GM21619 (cell line): Measurements from ENCODE around the gene FBXO36.
"Not testable (repeated sequence)": the region's sequence is repeated elsewhere in the genome, so short reads cannot be mapped to it uniquely, and the experiment has no call there.

Experiments used
- ATAC-seq: cut with Tn5 transposase; IDR thresholded peaks from one replicate; pipeline ENCODE4 v1.9.1; 2021; ENCODE audit not compliant: unreplicated experiment

Gene FBXO36

DNA sequence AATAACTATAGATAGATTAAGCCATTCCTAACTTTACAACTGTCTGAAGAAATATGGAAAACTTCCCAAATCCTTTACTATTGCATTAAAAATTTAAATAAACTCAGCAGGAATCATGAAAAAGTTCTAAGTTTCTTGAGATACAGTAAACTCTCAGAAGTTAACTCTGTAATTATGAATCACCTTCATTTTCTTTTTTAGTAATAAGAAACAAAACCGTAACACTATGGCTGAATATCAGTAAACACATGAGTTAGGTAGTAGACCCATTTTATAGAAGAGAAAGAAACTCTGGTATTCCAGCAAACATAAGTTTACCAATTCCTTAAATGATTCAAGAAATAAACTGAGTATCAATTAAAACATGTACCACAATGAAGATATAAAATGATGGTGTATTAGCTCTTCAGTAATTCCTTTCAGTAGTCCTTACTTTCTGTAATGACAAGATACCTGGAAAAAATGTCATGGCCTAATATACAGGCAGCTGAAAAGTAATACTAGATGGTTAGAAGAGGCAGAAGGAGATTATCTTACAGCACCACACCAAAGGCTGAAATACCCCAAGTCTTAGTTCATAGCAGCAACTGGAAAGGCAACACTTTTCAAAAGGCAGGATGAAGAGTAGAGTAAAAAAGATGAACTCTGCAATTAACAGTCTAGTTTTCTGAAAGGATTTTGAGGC lies 12.0 kb upstream of the FBXO36 start:
- peak; percentile 5 for ATAC-seq

DNA sequence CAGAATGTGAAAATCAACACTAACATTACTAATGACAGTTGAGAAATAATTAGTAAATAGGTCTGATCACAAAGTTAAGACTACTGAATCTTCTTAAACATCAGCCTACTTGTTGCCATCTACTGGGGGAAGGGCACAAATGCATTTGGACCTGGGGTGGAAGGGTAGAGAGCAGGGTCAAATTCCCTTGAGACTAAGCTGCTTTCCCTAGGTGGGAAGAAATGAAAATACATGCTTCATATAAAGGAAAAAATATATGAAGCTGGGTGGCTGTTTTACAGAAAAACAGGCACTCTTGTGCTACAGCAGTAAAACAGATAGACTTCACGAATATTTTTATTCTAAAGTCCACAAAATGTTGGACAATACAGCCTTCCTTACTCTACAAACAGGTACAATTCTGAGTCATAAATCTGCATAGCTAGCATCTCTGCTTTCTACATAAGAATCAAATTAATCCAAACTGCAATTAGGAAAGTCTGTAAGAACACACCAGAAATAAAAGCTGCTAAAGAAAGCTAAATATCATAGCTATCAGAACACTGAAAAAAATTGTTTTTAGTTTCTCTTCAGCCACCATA lies 11.4 kb upstream of the FBXO36 start:
- ATAC-seq: peak; percentile 71

DNA sequence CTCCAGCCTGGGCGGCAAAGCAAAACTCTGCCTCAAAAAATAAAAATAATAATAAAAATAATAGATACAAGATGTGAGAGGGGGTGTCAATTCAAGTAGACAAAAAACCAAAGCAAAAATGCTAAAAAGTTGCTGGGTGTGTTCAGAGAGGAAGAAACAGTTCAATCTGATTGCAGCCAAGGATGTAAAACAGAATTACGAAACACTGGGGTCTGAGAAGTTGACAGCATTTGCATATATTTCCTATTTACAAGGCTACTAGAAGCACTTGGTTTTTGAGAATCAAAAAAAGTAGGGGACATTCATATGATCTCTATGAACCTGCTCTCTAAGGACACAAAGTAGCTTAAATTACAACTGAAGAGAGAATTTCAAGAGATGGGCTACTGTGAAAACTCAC lies 8.1 kb upstream of the FBXO36 start:
- no peak for ATAC-seq

DNA sequence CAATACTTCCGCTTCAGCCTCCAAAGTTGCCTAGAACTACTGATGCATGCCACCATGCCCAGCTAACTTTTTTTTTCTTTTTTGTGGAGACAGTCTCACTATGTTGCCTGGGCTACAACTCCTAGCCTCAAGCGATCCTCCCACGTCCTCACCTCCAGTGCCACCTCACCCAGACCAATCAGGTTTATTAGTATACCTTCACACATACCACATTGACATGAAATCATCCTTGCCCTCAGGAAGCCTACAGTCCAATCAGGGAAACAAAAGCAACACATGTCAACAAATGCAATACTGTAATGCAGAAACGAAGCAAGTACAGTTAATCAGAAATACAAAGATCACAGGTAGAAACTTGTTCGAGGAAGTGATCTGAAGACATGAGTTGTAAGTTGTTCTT lies 4.5 kb upstream of the FBXO36 start:
- ATAC-seq: no peak

DNA sequence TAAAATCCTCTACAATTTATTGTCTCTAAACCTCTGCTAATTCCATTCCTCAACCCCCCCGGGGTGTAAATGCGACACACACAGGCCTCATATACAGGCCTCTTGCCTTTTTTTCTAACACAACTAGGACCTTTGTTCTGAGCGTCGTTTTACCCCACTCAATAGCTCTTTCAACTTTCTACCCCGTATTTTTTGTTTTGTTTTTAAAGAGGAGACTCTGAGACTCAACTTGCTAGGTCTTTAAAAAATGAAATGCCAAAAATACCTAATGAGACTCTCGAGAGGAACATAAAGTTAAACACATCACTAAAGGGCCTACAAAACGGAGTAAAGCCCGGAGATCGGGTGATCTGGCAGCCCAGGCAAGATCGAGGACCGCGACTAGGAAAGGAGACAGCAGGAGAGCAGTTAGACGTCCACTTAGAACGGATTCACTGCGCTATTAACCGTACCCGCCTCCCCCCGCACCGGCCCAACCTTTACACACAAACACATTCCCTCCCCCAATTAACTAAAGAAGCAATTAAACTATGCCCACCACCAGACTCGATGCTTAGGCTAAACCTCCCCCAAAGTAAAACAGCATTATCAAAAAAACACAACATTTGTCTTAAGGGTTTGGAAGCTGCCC lies 2.2 kb upstream of the FBXO36 start:
- no peak for ATAC-seq

DNA sequence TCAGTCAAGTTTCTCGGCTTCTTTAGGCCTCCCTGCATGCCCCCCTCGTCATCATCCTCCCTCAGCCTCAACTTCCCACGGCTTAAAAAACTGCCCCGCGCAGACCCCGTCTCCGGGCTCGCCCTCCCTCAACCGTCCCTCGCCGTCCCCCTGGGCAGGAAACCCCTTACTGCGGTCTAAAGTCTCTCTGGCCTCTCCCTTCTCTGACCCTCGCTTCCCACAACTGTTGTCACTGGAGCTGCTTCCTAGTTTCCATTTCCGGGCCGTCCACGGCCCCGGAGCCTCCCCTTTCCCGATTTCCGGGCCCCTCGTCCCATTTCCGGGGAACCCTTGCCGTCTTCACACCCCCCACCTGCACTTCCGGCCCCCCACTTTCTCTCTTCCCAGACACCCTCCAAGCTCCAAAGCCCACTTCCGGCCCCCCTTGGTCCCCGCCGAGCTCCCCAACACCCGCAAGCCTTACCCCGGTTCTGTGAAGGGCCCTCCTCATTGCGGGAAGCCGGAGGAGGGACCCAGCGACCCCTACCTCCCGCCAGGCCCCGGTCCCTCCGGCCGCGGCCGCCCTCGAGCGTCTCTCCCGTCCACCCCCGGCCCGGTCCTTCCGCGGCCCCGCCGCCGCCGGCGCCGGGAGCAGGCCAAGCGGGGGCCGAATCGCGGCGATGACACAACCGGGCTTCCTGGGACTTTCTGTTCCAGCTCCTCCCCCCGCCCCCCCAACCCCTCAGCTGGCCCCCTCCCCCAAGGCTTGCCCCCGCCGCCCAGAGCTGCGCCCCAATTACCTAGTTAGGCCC lies 1.0 kb upstream of the FBXO36 start:
- peak; percentile 16 for ATAC-seq

DNA sequence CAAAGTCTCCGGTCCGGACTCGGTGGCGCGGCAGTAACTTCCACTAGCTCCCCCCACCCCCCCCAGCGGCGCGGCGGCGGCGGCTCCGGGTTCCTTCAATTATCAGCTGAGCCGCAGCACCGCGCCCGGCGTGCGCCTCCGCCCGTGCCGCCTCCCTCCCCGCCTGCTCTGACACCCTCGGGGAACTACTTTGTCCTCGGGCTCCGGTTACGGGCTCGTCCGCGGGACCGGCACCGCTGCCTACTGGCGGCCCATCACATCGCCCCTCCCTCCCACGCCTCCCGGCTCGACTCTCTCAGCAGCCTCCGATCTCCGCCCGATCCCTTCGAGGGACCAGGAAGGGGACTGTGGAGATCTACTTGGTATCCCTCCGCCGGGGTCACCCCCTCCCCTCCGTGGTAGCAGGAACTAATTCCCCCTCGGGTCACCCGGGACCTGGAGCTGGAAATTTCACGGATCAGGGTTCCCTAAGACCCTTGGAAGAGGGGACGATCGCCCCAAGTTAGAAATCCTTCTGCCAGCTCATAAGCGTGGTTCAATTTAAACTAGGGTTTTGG lies 333 bp upstream of the FBXO36 start, which contains the start of gene TRIP12:
TRIP12 (minus strand) TSS at position 118 of the 557 bp plus-strand sequence. CDS start 41,930 bp downstream, outside the sequence.
- ATAC-seq: peak; percentile 68

DNA sequence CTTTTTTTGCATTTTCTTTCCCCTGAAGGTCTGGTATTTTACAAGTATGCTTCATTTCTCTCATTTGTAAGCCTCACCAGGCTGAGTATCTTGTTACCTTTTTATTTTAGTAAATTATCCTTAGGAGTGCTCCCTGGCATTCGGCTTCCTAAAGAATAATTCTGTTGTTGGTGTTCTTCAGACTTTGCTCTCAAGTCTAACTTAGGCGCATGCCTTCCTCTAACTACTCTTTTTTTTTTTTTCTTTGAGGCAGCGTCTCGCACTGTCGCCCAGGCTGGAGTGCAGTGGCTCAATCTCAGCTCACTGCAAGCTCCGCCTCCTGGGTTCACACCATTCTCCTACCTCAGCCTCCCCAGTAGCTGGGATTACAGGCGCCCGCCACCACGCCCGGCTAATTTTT lies 2.2 kb downstream of the FBXO36 start:
- not testable (repeated sequence) for ATAC-seq

DNA sequence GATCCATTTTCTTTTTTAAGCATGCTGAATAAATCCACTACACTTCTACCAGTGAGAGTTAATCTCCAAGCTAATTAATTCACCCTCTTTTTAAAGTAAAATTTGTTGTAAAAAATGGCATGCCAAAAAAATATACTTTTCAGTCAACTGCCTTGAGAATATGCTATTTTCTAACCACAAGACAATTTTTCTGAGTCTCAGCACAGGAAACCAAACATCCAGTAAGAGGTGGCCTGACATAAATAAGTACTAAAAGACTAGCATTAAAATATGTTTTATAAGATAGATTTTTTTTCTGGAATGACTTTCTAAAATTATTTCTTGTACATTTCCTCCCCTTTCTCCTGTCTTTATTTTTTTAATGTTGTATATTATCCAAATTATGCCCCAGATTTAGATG lies 2.9 kb downstream of the FBXO36 start:
- ATAC-seq: no peak

DNA sequence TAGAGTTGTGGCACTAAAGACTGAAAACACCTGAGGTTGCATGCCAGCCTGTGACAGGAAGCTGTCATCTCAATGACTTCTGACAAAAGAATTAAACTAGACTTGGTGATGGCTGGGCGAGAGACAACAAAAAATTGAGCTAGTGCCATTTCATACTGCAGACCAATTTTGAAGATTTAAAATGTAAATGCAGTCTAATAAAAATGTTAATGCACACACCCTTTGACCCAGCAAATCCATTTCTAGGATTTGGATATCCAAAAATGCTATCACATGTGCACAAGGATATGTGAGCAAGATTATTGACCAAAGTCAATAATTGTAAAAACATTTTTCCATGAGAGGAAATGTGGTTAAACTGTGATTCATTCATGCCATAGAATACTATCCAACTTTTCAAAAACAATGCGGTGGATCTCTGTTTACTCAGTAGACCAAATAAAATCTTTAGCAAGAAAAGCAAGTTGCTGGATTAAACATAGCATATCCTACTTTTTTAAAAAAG lies 5.6 kb downstream of the FBXO36 start:
- no peak for ATAC-seq

DNA sequence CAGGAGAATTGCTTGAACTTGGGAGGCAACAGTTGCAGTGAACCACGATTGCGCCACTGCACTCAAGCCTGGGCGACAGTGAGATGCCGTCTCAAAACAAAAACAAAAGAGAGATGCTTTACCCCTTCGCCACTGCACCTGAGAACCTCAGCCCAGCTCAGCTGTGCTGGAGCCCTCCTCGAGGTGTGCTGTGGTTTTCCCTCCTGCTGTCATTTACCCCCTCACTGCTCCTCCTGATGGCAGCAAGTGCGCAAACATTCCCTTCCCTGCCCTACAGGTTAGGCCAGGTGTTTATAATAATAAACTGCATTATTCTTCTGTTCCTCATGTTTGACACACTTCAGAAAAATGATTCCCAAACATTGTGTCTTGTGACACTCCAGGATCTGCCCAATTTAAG lies 8.4 kb downstream of the FBXO36 start:
- ATAC-seq: no peak

DNA sequence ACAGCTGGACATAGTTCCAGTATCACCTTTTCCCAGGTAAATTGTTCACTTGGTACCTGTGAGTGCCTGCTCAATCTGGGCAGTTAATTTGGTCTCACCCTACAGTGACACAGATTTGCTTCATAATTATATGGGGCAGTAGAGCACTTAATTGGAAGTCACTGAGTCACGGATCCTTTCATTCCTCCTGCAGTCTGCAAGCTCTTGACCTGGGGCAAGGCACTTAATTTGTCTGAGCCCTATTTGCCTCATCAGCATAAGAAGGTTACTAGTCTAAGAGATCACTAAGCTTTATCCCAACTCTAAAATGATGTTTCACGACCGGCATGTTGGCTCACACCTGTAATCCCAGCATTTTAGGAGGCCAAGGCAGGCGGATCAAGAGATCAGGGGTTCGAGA lies 8.9 kb downstream of the FBXO36 start:
- ATAC-seq: no peak

DNA sequence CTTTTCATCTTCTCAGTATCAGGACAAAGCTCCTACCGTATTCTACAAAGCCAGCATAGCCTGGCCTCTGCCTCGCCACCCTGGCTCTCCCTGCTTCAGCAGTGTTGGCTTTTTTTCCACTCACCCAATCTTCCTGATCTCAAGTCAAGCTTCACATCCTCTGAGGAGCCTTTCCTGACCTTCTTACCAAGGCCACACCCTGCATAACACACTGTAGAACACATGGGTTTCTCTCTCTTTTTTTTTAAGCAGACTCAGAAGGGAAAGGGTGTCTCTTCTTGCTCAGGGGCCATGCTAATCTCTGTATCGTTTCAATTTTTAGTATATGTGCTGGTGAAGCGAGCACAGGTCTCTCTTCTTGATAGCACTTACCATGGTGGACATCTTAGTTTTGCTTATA lies 15.2 kb downstream of the FBXO36 start:
- no peak for ATAC-seq

DNA sequence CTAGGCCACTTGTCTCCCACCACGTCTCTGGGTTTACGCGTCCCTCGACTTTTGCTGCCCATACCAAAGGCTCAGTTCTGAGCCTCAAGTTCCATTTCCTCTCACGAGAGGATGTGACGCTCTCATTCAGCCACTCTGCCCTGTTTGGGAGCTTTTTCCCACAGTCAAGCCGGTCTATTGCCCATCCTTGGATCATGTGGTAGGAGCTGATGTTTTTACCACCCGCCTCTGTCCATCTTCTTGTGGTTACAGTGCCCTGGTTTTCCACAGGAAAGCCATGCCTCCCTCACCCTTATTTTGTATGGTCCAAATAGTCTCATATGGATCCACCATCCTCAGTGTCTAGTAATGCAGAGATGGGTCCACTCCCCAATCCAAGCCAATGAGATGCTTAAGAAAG lies 20.4 kb downstream of the FBXO36 start:
- ATAC-seq: no peak

DNA sequence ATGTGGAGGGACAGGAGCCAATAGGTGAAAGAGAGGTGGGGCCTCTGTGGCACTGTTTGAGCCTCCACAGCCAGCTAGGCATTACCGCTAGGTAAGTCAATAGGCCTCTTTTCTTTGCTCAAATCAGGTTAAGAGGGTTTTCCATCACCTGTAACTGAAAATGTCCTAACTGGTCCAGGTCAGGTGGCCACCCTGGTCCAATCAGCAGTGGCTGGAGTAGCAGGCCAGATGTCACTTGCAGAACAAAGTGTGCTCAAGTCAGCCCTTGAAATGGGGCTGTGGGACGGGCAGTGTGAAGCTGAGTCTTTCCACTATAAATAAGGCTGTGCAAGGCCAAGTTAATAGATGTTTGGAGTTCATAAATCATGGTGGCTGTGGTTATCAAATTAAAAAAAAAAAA lies 20.9 kb downstream of the FBXO36 start:
- no peak for ATAC-seq

DNA sequence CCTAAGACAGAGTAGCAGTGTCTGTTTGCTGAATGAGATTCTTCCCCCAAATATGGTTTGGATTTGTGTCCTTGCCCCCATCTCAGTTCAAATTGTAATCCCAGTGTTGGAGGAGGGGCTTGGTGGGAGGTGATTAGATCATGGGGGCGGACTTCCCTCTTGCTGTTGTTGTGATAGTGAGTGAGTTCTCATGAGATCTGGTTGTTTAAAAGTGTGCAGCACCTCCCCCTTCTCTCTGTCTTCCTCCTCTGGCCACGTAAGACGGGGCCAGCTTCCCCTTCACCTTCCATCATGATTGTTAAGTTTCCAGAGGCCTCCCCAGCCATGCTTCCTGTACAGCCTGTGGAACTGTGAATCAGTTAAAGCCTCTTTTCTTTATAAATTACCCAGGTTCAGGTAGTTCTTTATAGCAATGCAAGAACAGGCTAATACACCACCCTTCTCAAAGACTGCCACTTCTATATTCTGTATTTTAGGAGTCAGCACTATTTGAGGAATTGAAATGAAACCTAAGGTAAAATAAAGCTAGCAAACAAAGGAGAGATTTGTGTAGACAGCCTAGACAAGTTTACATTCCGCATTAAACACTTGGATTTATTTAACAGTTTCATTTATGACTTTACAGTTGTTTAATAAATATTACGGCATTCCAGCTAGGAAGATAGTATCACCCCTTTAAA lies 21.6 kb downstream of the FBXO36 start:
- no peak for ATAC-seq

DNA sequence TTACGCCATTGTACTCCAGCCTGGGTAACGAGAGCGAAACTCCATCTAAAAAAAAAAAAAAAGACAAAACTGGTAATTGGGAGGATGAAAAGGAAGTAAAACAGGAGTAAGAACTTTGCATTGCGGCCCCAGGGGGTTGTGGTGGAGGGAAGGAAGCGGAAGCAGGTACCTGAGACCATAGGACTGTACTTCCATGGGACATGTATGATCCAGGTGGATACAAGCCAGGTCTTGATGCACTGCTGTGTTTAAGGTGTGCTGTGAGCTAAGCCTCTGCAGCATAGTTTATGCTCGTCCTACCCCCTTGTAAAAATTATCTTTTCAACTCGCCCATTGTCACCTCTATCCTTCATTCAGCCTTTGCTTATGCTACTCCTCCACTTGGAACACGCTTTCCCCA lies 23.7 kb downstream of the FBXO36 start:
- no peak for ATAC-seq

DNA sequence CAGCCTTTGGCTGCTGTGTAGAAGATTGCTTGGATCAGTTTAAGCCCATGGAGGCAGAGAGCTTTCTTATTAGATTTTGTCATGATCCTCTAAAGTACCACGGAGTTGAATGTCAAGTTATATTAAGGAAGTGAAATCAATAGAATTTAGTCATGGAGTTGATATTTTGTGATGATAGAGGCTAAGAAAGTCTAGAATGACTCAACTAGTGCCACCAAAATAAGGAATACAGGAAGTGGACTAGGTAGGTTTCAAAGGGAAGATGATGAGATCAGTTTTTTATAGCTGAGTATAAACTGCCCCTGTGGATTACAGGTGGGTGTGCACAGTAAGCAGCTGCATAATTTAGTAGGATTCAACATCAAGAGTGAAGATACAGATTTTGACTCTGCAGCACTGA lies 25.2 kb downstream of the FBXO36 start:
- peak; percentile 65 for ATAC-seq

DNA sequence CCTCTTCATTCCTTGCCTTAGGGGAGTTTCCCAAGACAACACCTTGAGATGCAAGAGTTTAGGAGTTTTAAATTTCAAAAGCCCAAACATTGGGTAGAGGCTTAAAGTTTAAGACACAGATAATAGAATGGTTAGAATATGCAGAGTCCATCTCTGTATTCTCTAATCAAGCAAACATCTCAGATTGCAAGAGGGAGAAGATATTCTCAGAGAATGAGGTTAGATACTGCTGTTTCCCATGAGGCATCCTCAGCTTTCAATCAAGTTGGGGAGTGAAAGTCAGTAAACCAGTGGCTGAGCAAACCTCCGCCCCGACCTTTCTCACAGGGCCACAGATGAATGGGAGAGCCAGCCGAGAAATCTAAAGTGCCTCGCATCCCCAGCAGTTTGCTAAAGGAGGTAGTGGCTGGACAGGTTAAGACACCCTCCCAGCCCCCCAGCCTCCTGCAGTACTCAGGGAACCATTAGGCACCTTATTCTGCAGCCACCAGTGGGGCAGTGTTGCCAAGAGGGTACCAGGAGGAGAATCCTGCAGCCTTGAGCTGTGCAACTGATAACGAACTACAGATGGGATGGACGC lies 30.0 kb downstream of the FBXO36 start:
- no peak for ATAC-seq

DNA sequence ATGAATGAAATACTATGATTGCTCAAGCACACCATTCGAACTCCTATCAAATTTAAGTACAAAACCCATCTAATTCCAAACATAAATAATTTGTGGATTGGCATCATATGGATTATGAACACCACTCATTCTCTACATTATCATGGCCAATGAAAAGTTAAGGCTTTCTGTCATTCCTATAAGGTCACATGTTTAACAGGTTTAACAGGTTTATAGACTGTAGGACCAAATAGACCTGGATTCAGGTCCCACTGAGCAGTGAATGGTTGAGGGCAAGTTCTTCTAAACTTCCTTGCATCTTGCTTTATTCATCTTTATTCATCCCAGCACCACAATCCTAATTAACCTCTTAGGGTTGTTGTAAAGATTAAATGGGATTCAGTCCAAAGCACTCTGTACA lies 33.4 kb downstream of the FBXO36 start:
- ATAC-seq: no peak
